HCT116 (cell line): ENCODE results near the gene PRXL2A. TPM values are rescaled to one million over a fixed set of nuclear protein-coding genes. Genes with fewer than 3 reads are reported as not detected.

Experiments
- ATAC-seq: fragments of 200-7000 bp; cut with Tn5 transposase; 2 replicates; pipeline ENCODE4 v1.9.1; 2020; ENCODE audit warnings: mild to moderate bottlenecking, moderate library complexity
- BruUV-seq: library from RNA; stranded (reverse); fragments of 400-500 nt; replicated peaks from 2 replicates; lab custom pipeline; 2021; lab: Mats Ljungman, UMichigan
- CTCF ChIA-PET: fragments of 300-600 bp; sonication (Branson Sonifier 250); formaldehyde crosslinking; loops from one replicate; lab custom pipeline; 2021; ENCODE audit warnings: antibody characterized with exemption; lab: Charles Lee
- POLR2A ChIA-PET: fragments of 300-600, 350-600 bp; sonication (Branson Sonifier 250); formaldehyde crosslinking; loops from one replicate; lab custom pipeline; 2021; ENCODE audit warnings: antibody characterized with exemption; lab: Charles Lee
- RAD21 ChIA-PET, 2 experiments: fragments of 300-600 bp; sonication (Branson Sonifier 250); formaldehyde crosslinking; loops; one replicate each; lab custom pipeline; 2023; ENCODE audit warnings: low total read pairs in 2 of 2; ENCODE audit not compliant: uncharacterized antibody in 2 of 2, unreplicated experiment in 2 of 2, low non-redundant PET in 1 of 2; lab: Charles Lee
- DNase-seq: peaks from one replicate; pipeline ENCODE4 v3.0.0-alpha.2; 2010; ENCODE audit warnings: low read depth, low spot score
- H2AFZ ChIP-seq: fragments of 200-600 bp; shearing (Covaris generic), sonication (generic); 2 replicates; pipeline ENCODE4 v1.6.1; 2017; ENCODE audit warnings: low read depth, mixed run types, mixed read lengths, antibody characterized with exemption, low read length; ENCODE audit not compliant: poor library complexity, severe bottlenecking
- H3K27ac ChIP-seq: 2 replicates; pipeline ENCODE4 v1.5.1; 2012; ENCODE audit warnings: low read depth, low read length
- H3K27me3 ChIP-seq: fragments of 200-600 bp; sonication (generic); 2 replicates; pipeline ENCODE4 v1.6.1; 2016; ENCODE audit warnings: mixed run types, low read length, mixed read lengths; ENCODE audit not compliant: insufficient read depth
- H3K36me3 ChIP-seq, 2 experiments: fragments of 200-500 bp in 1 of 2; fragments of 200-600 bp in 1 of 2; sonication (Bioruptor generic) in 1 of 2; sonication (generic) in 1 of 2; 2 replicates each; pipeline versions ENCODE4 v1.5.1 to v1.6.1; 2014 to 2016; ENCODE audit warnings: low read length in 2 of 2, inconsistent platforms in 1 of 2, mixed read lengths in 1 of 2, mixed run types in 1 of 2; ENCODE audit not compliant: insufficient read depth in 2 of 2, control insufficient read depth in 1 of 2
- H3K4me1 ChIP-seq, 2 experiments: fragments of 200-600 bp in 1 of 2; sonication (generic) in 1 of 2; 2 replicates each; pipeline versions ENCODE4 v1.5.1 to v1.6.1; 2012 to 2017; ENCODE audit warnings: low read length in 2 of 2, inconsistent platforms in 1 of 2, mild to moderate bottlenecking in 1 of 2, mixed read lengths in 1 of 2, mixed run types in 1 of 2, moderate library complexity in 1 of 2; ENCODE audit not compliant: insufficient read depth in 2 of 2, control insufficient read depth in 1 of 2
- H3K4me2 ChIP-seq: fragments of 200-600 bp; sonication (generic); 2 replicates; pipeline ENCODE4 v1.6.1; 2017; ENCODE audit warnings: mixed run types, low read length, mixed read lengths
- H3K4me3 ChIP-seq, 2 experiments: fragments of 200-600 bp in 1 of 2; sonication (generic) in 1 of 2; replicated peaks in 1 of 2; 2 replicates each; pipeline ENCODE4 v1.5.1; 2011 to 2016; ENCODE audit warnings: low read length in 2 of 2, control low read depth in 1 of 2, low read depth in 1 of 2, mild to moderate bottlenecking in 1 of 2, mixed read lengths in 1 of 2, mixed run types in 1 of 2
- H3K79me2 ChIP-seq: fragments of 200-600 bp; sonication (generic); 2 replicates; pipeline ENCODE4 v1.6.1; 2017; ENCODE audit warnings: mild to moderate bottlenecking, mixed run types, low read length, moderate library complexity, mixed read lengths; ENCODE audit not compliant: insufficient read depth
- H3K9ac ChIP-seq: fragments of 200-600 bp; sonication (generic); 2 replicates; pipeline ENCODE4 v1.6.1; 2016; ENCODE audit warnings: low read length, mixed read lengths
- H3K9me2 ChIP-seq: fragments of 200-600 bp; sonication (generic), shearing (Covaris generic); 2 replicates; pipeline ENCODE4 v1.6.1; 2017; ENCODE audit warnings: mixed run types, mild to moderate bottlenecking, moderate library complexity; ENCODE audit not compliant: insufficient read depth
- H3K9me3 ChIP-seq, 2 experiments: fragments of 200-500 bp in 1 of 2; fragments of 200-600 bp in 1 of 2; sonication (Bioruptor generic) in 1 of 2; sonication (generic) in 1 of 2; 2 replicates each; pipeline ENCODE4 v1.6.1; 2014 to 2017; ENCODE audit warnings: low read length in 2 of 2, mixed read lengths in 2 of 2, inconsistent platforms in 1 of 2, low read depth in 1 of 2, mild to moderate bottlenecking in 1 of 2, mixed run types in 1 of 2, moderate library complexity in 1 of 2; ENCODE audit not compliant: control insufficient read depth in 1 of 2, insufficient read depth in 1 of 2
- H4K20me1 ChIP-seq: fragments of 200-600 bp; sonication (generic), shearing (Covaris generic); 2 replicates; pipeline ENCODE4 v1.6.1; 2017; ENCODE audit warnings: mixed run types, mild to moderate bottlenecking, moderate library complexity; ENCODE audit not compliant: insufficient read depth
- CBX3 ChIP-seq: IDR thresholded peaks from 2 replicates; pipeline ENCODE4 v1.6.1; 2012; ENCODE audit warnings: low read depth
- EGR1 ChIP-seq: IDR thresholded peaks from 2 replicates; pipeline ENCODE4 v1.6.1; 2012; ENCODE audit warnings: low read depth
- ELF1 ChIP-seq: IDR thresholded peaks from 2 replicates; pipeline ENCODE4 v1.6.1; 2012; ENCODE audit warnings: low read depth, borderline replicate concordance
- EZH2 ChIP-seq: fragments of 200-600 bp; sonication (generic); IDR thresholded peaks from 2 replicates; pipeline ENCODE4 v1.6.1; 2017; ENCODE audit warnings: antibody characterized with exemption, mixed run types
- FOSL1 ChIP-seq: IDR thresholded peaks from 2 replicates; pipeline ENCODE4 v1.6.1; 2012; ENCODE audit warnings: low read depth
- JUND ChIP-seq: IDR thresholded peaks from 2 replicates; pipeline ENCODE4 v1.6.1; 2012
- RAD21 ChIP-seq: IDR thresholded peaks from 2 replicates; pipeline ENCODE4 v1.6.1; 2012; ENCODE audit warnings: low read depth, mild to moderate bottlenecking
- SP1 ChIP-seq: IDR thresholded peaks from 2 replicates; pipeline ENCODE4 v1.6.1; 2012; ENCODE audit warnings: low read depth
- SRF ChIP-seq: IDR thresholded peaks from 2 replicates; pipeline ENCODE4 v1.6.1; 2012; ENCODE audit warnings: low read depth
- ZNF274 ChIP-seq: fragments of 200-500 bp; sonication (Bioruptor generic); IDR thresholded peaks from 2 replicates; pipeline ENCODE4 v1.6.1; 2014; ENCODE audit warnings: mild to moderate bottlenecking, low read depth, low read length, inconsistent platforms
- intact Hi-C: fragments of 100-400 bp; cut with micrococcal nuclease; formaldehyde crosslinking; loops from 2 replicates; pipeline ENCODE4 v1.10.0; 2022
- total RNA-seq: library from RNA; stranded (reverse); gene quantifications from one replicate; pipeline ENCODE4 v1.2.1, GENCODE V29; 2021; ENCODE audit not compliant: unreplicated experiment
- TF ChIP-seq, protein P1 (sequence below), 3 experiments: fragments of 200-600 bp in 1 of 3; sonication (generic) in 1 of 3; IDR thresholded peaks in 2 of 3; conservative IDR thresholded peaks in 1 of 3; 2 replicates each; pipeline ENCODE4 v1.5.1; 2012 to 2017; ENCODE audit warnings: low read depth in 2 of 3, low read length in 2 of 3, antibody characterized with exemption in 1 of 3, borderline replicate concordance in 1 of 3, control low read depth in 1 of 3, mild to moderate bottlenecking in 1 of 3, mixed read lengths in 1 of 3, mixed run types in 1 of 3, moderate library complexity in 1 of 3; ENCODE audit not compliant: insufficient read depth in 1 of 3
- TF ChIP-seq, protein P2 (sequence below): IDR thresholded peaks from 2 replicates; pipeline ENCODE4 v1.6.1; 2012
- TF ChIP-seq, protein P3 (sequence below): IDR thresholded peaks from 2 replicates; pipeline ENCODE4 v1.6.1; 2011; ENCODE audit warnings: mild to moderate bottlenecking, low read length, moderate library complexity; ENCODE audit not compliant: insufficient replicate concordance; ENCODE audit errors: extremely low read depth
- TF ChIP-seq, protein P4 (sequence below): IDR thresholded peaks from 2 replicates; pipeline ENCODE4 v1.6.1; 2012; ENCODE audit warnings: low read depth
- TF ChIP-seq, protein P5 (sequence below): IDR thresholded peaks from 2 replicates; pipeline ENCODE4 v1.6.1; 2012

PRXL2A gene
- total RNA-seq, 1 experiment from 2014 or later = 4.9 TPM

DNA sequence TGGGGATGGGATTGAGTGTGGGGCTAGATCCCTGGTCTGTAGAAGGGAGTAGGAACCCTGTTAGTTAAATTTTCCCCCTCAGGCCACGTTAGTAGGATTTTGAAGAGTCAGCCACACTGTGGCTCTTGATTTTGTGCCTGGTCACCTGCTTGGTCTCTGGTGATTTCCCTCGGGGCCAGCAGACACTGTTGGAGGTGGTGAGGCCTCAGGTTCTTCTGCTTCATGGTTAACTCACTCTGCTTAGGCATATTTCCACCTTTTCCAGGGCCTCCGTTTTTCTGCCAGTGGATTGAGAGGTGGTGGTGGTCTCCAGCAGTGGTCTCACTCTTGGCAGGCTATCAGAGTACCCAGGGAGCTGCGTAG lies 49.9 kb downstream of the PRXL2A start:
- no peak for ATAC-seq
- BruUV-seq = no TSS peak
- Histone ChIP-seq H3K9me2 (no peaks in the 10 kb centered on the region), H3K9me3 (no peaks in the 10 kb centered on the region), H3K4me1 (peaks cover 72 to 86% of the 10 kb centered on the region in 2 experiments), H3K9ac (peak overlapping the region; percentile 8; the same call in 1 of the 2 replicates), H3K36me3 (no peaks in the 10 kb centered on the region), H4K20me1 (peaks cover 3% of the 10 kb centered on the region; the same call in 1 of the 2 replicates), H3K79me2 (peaks cover 90% of the 10 kb centered on the region), H3K27me3 (no peaks in the 10 kb centered on the region), H3K4me3 (no peak overlapping the region), H3K27ac (peak overlapping the region; percentile 79), H3K4me2 (peak overlapping the region; percentile 82), H2AFZ (no peak overlapping the region)
- ChIA-PET CTCF (interaction anchor here (1.0 to 3.9 kb wide), 4 partner anchors 14 to 51 kb away, joined by 5 to 53 read pairs (median 8); no protein-coding TSS in a partner anchor), POLR2A (interaction anchor here (0.5 to 3.6 kb wide), 3 partner anchors 15 to 47 kb away, joined by 3 to 18 read pairs (median 3); no protein-coding TSS in a partner anchor), RAD21 (interaction anchor here in 1 of 2 experiments (1.6 to 5.2 kb wide), 2 partner anchors 14 to 47 kb away, joined by 3 to 23 read pairs; no protein-coding TSS in a partner anchor)
- DNase-seq = no peak
- TF ChIP-seq, protein P1, sequence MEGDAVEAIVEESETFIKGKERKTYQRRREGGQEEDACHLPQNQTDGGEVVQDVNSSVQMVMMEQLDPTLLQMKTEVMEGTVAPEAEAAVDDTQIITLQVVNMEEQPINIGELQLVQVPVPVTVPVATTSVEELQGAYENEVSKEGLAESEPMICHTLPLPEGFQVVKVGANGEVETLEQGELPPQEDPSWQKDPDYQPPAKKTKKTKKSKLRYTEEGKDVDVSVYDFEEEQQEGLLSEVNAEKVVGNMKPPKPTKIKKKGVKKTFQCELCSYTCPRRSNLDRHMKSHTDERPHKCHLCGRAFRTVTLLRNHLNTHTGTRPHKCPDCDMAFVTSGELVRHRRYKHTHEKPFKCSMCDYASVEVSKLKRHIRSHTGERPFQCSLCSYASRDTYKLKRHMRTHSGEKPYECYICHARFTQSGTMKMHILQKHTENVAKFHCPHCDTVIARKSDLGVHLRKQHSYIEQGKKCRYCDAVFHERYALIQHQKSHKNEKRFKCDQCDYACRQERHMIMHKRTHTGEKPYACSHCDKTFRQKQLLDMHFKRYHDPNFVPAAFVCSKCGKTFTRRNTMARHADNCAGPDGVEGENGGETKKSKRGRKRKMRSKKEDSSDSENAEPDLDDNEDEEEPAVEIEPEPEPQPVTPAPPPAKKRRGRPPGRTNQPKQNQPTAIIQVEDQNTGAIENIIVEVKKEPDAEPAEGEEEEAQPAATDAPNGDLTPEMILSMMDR (IDR thresholded peaks at IDR 0.05 in 2 of 3, conservative IDR thresholded peaks at IDR 0.05 in 1 of 3; ENCODE audit: borderline replicate concordance in 1 of 3, insufficient read depth in 1 of 3, low read depth in 2 of 3, low read length in 2 of 3) = no peak
- TF ChIP-seq EGR1 (no peak), ELF1 (no peak), FOSL1 (no peak), SRF (no peak), CBX3 (no peak), RAD21 (no peak), EZH2 (no peak), ZNF274 (no peak), JUND (no peak), SP1 (no peak)
- TF ChIP-seq, protein P2, sequence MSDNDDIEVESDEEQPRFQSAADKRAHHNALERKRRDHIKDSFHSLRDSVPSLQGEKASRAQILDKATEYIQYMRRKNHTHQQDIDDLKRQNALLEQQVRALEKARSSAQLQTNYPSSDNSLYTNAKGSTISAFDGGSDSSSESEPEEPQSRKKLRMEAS = no peak
- TF ChIP-seq, protein P3, sequence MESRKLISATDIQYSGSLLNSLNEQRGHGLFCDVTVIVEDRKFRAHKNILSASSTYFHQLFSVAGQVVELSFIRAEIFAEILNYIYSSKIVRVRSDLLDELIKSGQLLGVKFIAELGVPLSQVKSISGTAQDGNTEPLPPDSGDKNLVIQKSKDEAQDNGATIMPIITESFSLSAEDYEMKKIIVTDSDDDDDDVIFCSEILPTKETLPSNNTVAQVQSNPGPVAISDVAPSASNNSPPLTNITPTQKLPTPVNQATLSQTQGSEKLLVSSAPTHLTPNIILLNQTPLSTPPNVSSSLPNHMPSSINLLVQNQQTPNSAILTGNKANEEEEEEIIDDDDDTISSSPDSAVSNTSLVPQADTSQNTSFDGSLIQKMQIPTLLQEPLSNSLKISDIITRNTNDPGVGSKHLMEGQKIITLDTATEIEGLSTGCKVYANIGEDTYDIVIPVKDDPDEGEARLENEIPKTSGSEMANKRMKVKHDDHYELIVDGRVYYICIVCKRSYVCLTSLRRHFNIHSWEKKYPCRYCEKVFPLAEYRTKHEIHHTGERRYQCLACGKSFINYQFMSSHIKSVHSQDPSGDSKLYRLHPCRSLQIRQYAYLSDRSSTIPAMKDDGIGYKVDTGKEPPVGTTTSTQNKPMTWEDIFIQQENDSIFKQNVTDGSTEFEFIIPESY = no peak
- TF ChIP-seq, protein P4, sequence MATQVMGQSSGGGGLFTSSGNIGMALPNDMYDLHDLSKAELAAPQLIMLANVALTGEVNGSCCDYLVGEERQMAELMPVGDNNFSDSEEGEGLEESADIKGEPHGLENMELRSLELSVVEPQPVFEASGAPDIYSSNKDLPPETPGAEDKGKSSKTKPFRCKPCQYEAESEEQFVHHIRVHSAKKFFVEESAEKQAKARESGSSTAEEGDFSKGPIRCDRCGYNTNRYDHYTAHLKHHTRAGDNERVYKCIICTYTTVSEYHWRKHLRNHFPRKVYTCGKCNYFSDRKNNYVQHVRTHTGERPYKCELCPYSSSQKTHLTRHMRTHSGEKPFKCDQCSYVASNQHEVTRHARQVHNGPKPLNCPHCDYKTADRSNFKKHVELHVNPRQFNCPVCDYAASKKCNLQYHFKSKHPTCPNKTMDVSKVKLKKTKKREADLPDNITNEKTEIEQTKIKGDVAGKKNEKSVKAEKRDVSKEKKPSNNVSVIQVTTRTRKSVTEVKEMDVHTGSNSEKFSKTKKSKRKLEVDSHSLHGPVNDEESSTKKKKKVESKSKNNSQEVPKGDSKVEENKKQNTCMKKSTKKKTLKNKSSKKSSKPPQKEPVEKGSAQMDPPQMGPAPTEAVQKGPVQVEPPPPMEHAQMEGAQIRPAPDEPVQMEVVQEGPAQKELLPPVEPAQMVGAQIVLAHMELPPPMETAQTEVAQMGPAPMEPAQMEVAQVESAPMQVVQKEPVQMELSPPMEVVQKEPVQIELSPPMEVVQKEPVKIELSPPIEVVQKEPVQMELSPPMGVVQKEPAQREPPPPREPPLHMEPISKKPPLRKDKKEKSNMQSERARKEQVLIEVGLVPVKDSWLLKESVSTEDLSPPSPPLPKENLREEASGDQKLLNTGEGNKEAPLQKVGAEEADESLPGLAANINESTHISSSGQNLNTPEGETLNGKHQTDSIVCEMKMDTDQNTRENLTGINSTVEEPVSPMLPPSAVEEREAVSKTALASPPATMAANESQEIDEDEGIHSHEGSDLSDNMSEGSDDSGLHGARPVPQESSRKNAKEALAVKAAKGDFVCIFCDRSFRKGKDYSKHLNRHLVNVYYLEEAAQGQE = no peak
- TF ChIP-seq, protein P5, sequence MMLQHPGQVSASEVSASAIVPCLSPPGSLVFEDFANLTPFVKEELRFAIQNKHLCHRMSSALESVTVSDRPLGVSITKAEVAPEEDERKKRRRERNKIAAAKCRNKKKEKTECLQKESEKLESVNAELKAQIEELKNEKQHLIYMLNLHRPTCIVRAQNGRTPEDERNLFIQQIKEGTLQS = no peak
- intact Hi-C loops = loop anchor here (2.0 kb wide), 1 partner anchor 47 kb away; no protein-coding TSS in a partner anchor
